SK-N-SH treated with all-trans-retinoic acid at 6 μM for 48 hours (cell line): Measurements from ENCODE around the gene CATSPER3.

ENCODE experiments used
- ATAC-seq: fragments of 200-7000 bp; cut with Tn5 transposase; 3 replicates; pipeline ENCODE4 v1.9.1; 2020; ENCODE audit warnings: mild to moderate bottlenecking, moderate library complexity
- ARNTL ChIP-seq: fragments of 450-650 bp; formaldehyde crosslinking; IDR thresholded peaks from 2 replicates; pipeline ENCODE4 v1.5.0; 2020; ENCODE audit warnings: low read depth, mild to moderate bottlenecking, moderate library complexity, borderline replicate concordance
- BACH2 ChIP-seq: fragments of 250-450 bp; sonication (Bioruptor Pico); IDR thresholded peaks from 2 replicates; pipeline ENCODE4 v1.9.0; 2021; ENCODE audit warnings: mild to moderate bottlenecking, borderline replicate concordance
- CSRNP3 ChIP-seq: fragments of 250-450 bp; sonication (Bioruptor Pico); IDR thresholded peaks from 2 replicates; pipeline ENCODE4 v1.5.1; 2021; ENCODE audit warnings: mild to moderate bottlenecking, moderate library complexity
- ESRRG ChIP-seq: fragments of 250-450 bp; sonication (Bioruptor Pico); IDR thresholded peaks from 2 replicates; pipeline ENCODE4 v1.6.1; 2021; ENCODE audit warnings: mild to moderate bottlenecking
- GLIS3 ChIP-seq: fragments of 250-450 bp; sonication (Bioruptor Pico); IDR thresholded peaks from 2 replicates; pipeline ENCODE4 v1.5.0; 2020; ENCODE audit warnings: mild to moderate bottlenecking, moderate library complexity
- ISL1 ChIP-seq: fragments of 250-450 bp; sonication (Bioruptor Pico); IDR thresholded peaks from 2 replicates; pipeline ENCODE4 v2.1.2; 2022; ENCODE audit warnings: mild to moderate bottlenecking, moderate library complexity
- OSR1 ChIP-seq: fragments of 250-450 bp; sonication (Bioruptor Pico); IDR thresholded peaks from 2 replicates; pipeline ENCODE4 v1.8.0; 2022; ENCODE audit warnings: moderate library complexity, mild to moderate bottlenecking, inconsistent platforms
- PATZ1 ChIP-seq: fragments of 250-450 bp; sonication (Bioruptor Pico); IDR thresholded peaks from 2 replicates; pipeline ENCODE4 v1.8.0; 2020; ENCODE audit warnings: mild to moderate bottlenecking, moderate library complexity, borderline replicate concordance
- POU6F1 ChIP-seq: fragments of 250-450 bp; sonication (Bioruptor Pico); IDR thresholded peaks from 2 replicates; pipeline ENCODE4 v1.8.0; 2021; ENCODE audit warnings: low read depth, mild to moderate bottlenecking, moderate library complexity, borderline replicate concordance
- PPARA ChIP-seq: fragments of 250-450 bp; sonication (Bioruptor Pico); IDR thresholded peaks from 2 replicates; pipeline ENCODE4 v1.5.0; 2020; ENCODE audit warnings: mild to moderate bottlenecking, borderline replicate concordance
- RARB ChIP-seq: fragments of 250-450 bp; sonication (Bioruptor Pico); IDR thresholded peaks from 2 replicates; pipeline ENCODE4 v1.8.0; 2021; ENCODE audit warnings: mild to moderate bottlenecking, moderate library complexity
- TCF4 ChIP-seq: fragments of 250-450 bp; sonication (Bioruptor Pico); IDR thresholded peaks from 2 replicates; pipeline ENCODE4 v1.8.0; 2021; ENCODE audit warnings: mild to moderate bottlenecking, moderate library complexity, borderline replicate concordance
- TOX ChIP-seq: fragments of 250-450 bp; sonication (Bioruptor Pico); IDR thresholded peaks from 2 replicates; pipeline ENCODE4 v1.8.0; 2021; ENCODE audit warnings: mild to moderate bottlenecking, moderate library complexity, borderline replicate concordance
- TSHZ2 ChIP-seq: fragments of 250-450 bp; sonication (Bioruptor Pico); IDR thresholded peaks from 2 replicates; pipeline ENCODE4 v1.5.0; 2020; ENCODE audit warnings: mild to moderate bottlenecking, moderate library complexity
- ZC3H10 ChIP-seq: fragments of 250-450 bp; sonication (Bioruptor Pico); IDR thresholded peaks from 2 replicates; pipeline ENCODE4 v1.5.1; 2021; ENCODE audit warnings: mild to moderate bottlenecking, moderate library complexity
- ZFP3 ChIP-seq: fragments of 250-450 bp; sonication (Bioruptor Pico); IDR thresholded peaks from 2 replicates; pipeline ENCODE4 v1.5.0; 2020; ENCODE audit warnings: mild to moderate bottlenecking, moderate library complexity
- ZFP30 ChIP-seq: fragments of 450-650 bp; formaldehyde crosslinking; IDR thresholded peaks from 2 replicates; pipeline ENCODE4 v1.5.0; 2022; ENCODE audit warnings: mild to moderate bottlenecking, moderate library complexity
- ZNF565 ChIP-seq: fragments of 450-650 bp; formaldehyde crosslinking; conservative IDR thresholded peaks from 2 replicates; pipeline ENCODE4 v1.5.0; 2020; ENCODE audit warnings: low read depth, mild to moderate bottlenecking, moderate library complexity
- ZNF70 ChIP-seq: fragments of 450-650 bp; formaldehyde crosslinking; IDR thresholded peaks from 2 replicates; pipeline ENCODE4 v1.5.0; 2020; ENCODE audit warnings: mild to moderate bottlenecking, moderate library complexity
- ZNF8 ChIP-seq: fragments of 450-650 bp; formaldehyde crosslinking; IDR thresholded peaks from 2 replicates; pipeline ENCODE4 v1.5.0; 2020; ENCODE audit warnings: mild to moderate bottlenecking, moderate library complexity

CATSPER3 gene

GRCh38 chr5:135053278-135053677, 85.6 kb downstream of the CATSPER3 start (continued):
- TF ChIP-seq ZNF8 (CRISPR knock-in tag) (no peak), GLIS3 (CRISPR knock-in tag) (no peak), RARB (CRISPR knock-in tag) (no peak), ZFP3 (CRISPR knock-in tag) (no peak), OSR1 (CRISPR knock-in tag) (no peak)

- no peak for TF ChIP-seq ESRRG (CRISPR knock-in tag)
- no peak for TF ChIP-seq OSR1 (CRISPR knock-in tag)
- no peak for TF ChIP-seq CSRNP3 (CRISPR knock-in tag)
- no peak for TF ChIP-seq PATZ1 (CRISPR knock-in tag)
- ATAC-seq = no peak
Measured at GRCh38 chr5:135053989-135054388, 86.3 kb downstream of the CATSPER3 start.

GRCh38 chr5:135054546-135054945, 86.8 kb downstream of the CATSPER3 start:
- ATAC-seq = no peak
- TF ChIP-seq ZNF565 = no peak
- TF ChIP-seq BACH2 = no peak
- TF ChIP-seq ZFP3 (CRISPR knock-in tag) = no peak
- TF ChIP-seq RARB (CRISPR knock-in tag) = no peak
- no peak for TF ChIP-seq TOX (CRISPR knock-in tag)
- no peak for TF ChIP-seq ZFP30 (CRISPR knock-in tag)
- TF ChIP-seq ZNF70 (CRISPR knock-in tag) = no peak
- no peak for TF ChIP-seq GLIS3 (CRISPR knock-in tag)
- no peak for TF ChIP-seq ZNF8 (CRISPR knock-in tag)
- TF ChIP-seq TSHZ2 = no peak
- no peak for TF ChIP-seq OSR1 (CRISPR knock-in tag)
- TF ChIP-seq TCF4 = no peak
- no peak for TF ChIP-seq ESRRG (CRISPR knock-in tag)
- TF ChIP-seq ZC3H10 (CRISPR knock-in tag) = no peak
- no peak for TF ChIP-seq ISL1 (CRISPR knock-in tag)
- TF ChIP-seq PPARA (CRISPR knock-in tag) = no peak
- TF ChIP-seq CSRNP3 (CRISPR knock-in tag) = no peak
- TF ChIP-seq ARNTL (CRISPR knock-in tag) = no peak
- no peak for TF ChIP-seq POU6F1 (CRISPR knock-in tag)
- TF ChIP-seq PATZ1 (CRISPR knock-in tag) = no peak
- TF ChIP-seq, all 23 proteins: peak for 0
